IPS-NIHi11 (cell line): ENCODE measurements around the gene DNAAF3.

Source experiments
- DNase-seq: peaks from one replicate; pipeline ENCODE4 v3.0.0; 2012; ENCODE audit warnings: mixed read lengths, low spot score

DNAAF3 gene

DNA sequence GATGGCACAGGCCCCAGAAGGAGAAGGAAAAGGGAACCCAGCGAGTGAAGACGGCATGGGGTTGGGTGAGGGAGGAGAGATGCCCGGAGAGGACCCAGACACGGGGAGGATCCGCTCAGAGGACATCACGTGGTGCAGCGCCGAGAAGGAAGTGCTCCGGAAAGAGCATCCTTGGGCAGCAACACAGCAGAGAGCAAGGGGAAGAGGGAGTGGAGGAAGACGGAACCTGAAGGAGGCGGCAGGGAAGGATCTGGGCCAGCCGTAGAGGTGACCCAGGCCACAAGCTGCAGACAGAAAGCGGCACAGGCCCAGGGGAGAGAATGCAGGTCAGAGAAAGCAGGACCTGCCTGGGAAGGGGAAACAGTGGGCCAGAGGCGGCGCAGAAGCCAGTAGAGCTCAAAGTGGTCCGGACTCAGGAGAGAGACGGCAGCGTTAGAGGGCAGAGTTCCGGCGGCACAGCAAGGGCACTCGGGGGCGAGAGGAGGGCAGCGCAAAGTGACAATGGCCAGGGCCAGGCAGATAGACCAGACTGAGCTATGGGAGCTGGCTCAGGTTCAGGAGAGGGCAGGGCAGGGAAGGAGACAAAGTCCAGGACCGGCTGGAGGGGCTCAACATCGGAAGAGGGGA lies 50.1 kb downstream of the DNAAF3 start:
- DNase-seq: no peak

- DNase-seq: no peak
Observed at GRCh38 chr19:55115446-55116065, 50.9 kb downstream of the DNAAF3 start.

DNA sequence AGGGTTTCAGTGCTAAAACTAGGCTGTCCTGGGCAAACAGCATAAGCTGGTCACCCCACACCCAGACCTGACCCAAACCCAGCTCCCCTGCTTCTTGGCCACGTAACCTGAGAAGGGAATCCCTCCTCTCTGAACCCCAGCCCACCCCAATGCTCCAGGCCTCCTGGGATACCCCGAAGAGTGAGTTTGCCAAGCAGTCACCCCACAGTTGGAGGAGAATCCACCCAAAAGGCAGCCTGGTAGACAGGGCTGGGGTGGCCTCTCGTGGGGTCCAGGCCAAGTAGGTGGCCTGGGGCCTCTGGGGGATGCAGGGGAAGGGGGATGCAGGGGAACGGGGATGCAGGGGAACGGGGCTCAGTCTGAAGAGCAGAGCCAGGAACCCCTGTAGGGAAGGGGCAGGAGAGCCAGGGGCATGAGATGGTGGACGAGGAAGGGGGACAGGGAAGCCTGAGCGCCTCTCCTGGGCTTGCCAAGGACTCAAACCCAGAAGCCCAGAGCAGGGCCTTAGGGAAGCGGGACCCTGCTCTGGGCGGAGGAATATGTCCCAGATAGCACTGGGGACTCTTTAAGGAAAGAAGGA lies 51.8 kb downstream of the DNAAF3 start:
- DNase-seq: no peak

DNA sequence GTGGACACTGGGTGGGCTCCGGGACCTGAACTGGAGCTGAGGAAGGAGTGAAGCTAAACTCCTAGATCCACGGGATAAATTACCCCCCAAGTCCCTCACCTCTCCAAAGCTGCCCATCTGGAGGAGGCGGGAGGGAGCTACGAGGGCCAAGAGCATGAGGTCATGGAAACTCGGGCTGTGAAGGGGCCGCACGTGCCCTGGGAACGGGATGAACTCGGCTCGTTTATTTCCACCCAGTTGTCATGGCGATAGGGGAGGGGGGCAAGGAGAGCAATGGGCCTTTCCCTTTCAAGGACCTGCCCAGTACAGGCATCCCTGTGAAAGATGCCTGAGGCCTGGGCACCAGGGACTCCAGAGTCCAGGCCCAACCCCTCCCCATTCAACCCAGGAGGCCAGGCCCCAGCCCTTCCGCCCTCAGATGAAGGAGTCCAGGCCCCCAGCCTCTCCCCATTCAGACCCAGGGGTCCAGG lies 52.8 kb downstream of the DNAAF3 start:
- DNase-seq: peak; percentile 80

DNA sequence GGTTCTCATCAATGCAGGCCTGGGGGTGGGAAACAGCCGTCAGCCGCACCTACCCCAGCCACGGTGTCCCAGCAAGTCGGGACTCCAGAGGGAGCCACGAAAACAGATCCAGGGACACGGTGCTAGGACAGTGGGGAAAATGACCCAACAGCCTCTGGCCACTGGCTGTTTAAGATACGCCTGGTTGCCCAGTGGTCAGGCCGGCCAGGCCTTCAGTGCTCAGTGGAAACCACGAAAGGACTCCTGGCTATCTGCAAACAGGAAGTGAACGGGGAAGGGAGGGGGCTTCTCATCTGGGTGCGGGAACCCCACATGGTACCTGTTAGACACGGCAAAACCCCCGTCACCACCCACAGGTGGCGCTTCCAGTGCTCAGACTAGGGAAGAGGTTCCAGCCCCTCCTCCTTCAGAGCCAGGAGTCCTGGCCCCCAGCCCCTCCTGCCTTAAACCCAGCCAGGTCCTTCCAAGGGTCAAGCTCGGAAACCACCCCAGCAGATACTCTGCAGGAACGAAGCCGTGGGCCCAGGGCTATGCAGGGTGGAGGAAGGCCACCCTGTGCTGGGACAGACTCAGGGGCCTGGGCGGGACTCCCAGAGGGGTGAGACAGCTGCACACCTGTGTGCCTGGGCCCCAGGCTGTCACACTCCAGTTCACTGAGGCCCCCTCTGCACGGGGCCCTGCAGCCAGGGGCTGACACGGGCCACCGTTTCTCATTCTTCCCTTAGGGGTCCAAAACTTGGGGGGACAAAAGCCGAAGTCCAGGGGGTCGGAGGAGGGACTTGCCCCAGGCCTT lies 53.4 kb downstream of the DNAAF3 start:
- DNase-seq: no peak

- DNase-seq: no peak
Observed at GRCh38 chr19:55112246-55112776, 54.1 kb downstream of the DNAAF3 start.

GRCh38 chr19:55111238-55111831 lies 55.1 kb downstream of the DNAAF3 start:
- peak; percentile 3 for DNase-seq

DNA sequence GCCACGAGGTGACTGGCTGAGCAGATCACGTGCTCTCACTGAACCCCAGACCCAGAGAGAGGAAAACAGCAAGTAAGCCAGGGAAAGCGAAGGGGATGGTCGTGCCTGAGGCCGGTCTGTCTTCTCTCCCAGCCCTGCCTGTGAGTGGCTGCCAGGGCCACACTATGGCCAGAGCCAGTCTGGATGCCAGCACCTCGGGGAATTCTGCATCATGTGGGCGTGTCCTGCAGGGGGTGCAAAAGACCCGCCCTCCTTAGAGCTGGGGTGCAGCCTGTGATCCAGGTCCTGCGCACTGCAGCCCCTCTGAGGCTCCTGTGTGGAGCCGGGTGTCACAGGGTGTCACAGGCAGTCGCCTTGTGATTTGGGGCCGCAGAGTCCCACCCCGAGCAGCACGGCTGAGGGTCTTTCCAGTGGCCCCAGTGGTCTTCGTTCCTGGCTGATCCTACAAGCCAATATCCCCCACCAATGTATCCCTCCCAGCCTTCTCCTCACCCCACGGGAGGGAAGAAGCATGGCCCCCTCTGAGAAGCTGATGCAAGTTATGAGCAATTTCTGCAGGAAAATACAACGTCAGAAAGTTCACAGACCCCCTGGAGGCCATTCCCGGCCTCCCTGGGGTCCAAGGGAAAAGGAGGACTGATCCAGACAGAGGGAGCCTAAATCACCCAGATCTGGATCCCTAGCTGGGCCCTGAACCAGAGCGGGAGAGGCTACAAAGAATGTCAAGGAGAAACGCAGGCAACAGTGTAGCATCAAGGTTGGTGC lies 56.7 kb downstream of the DNAAF3 start:
- DNase-seq: peak; percentile 17
